Nucleus accumbens (tissue), 56 donors: ENCODE data around the gene OR52I1.

Experiments
- DNase-seq, 56 donors: peaks; one replicate each; lab custom pipeline; 2025; lab: John Stamatoyannopoulos, UW

OR52I1 gene, protein sequence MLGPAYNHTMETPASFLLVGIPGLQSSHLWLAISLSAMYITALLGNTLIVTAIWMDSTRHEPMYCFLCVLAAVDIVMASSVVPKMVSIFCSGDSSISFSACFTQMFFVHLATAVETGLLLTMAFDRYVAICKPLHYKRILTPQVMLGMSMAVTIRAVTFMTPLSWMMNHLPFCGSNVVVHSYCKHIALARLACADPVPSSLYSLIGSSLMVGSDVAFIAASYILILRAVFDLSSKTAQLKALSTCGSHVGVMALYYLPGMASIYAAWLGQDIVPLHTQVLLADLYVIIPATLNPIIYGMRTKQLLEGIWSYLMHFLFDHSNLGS

DNA sequence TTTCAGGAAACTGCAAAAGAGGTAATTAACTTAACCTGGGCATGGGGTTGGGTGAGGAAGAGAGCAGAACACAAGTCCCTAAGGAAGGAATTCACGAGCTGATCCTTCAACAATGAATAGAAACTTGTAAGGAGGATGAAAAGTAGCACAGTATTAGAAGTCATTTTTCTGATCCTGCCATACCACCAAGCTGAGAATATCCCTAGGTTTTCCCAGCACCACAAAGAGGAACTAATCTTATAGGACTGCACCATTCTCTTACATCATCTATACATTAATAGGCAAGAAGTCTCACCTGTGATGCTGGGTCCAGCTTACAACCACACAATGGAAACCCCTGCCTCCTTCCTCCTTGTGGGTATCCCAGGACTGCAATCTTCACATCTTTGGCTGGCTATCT lies at the start of gene OR52I1:
TSS of gene OR52I1 (plus strand) at position 301 of the 400 bp plus-strand sequence. CDS start at position 301, 0 bp downstream.
- no peak for DNase-seq

DNA sequence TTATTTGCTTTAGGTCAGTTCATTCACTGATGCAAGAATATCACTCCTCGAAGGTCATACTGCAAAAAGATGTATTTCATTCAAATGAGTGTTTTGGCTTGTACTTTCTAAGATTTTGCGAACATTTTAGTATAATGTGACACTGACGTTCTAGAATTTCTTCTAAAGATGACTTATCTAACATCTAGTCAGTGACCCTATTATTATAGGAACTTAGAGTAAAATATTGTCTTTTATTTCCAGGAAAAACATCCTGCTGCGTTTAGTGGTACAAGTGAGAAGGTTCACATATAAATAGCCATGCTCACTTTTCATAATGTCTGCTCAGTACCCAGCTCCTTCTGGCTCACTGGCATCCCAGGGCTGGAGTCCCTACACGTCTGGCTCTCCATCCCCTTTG lies 48.9 kb upstream of the OR52I1 start, which contains the start of gene OR52M1:
TSS of gene OR52M1 (plus strand) at position 301 of the 400 bp plus-strand sequence. CDS start at position 301, 0 bp downstream.
- DNase-seq: no peak

DNA sequence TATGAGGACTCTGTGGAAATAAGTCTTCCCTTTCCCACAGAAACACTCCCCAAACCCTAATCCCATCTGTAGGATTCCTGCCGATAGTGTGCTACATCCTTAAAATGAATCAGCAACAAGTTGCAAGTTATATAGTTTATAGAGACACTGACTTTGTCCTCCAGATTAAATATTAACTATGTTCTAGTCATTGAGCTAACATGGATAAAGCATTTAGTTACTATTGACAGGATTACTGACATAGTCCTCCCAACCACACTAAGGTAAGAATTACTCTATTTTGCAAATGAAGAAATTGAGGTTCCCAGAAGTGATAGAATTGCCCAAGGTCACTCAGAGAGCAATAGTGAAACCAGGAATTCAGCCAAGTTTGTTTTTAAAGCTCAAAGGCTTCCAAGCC lies 47.0 kb upstream of the OR52I1 start:
- no peak for DNase-seq

DNA sequence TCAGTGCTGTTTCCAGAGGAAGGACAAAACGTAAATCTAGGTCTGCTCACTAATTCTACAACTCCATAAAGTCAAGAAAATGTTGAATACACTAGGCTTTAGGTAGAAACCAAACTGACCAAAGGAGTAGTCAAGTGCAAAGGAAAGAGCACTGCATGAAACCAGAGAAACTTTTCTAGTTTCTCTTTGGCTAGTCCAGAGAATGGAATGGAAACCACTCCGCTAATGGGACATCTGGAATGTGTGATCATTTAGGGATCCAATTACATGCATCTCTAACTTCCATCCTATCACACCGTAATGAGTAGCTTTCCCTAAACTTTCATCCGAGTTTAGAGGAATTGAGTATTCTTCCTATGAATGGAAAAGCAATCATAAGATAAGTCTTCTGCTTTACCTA lies 46.4 kb upstream of the OR52I1 start:
- no peak for DNase-seq

DNA sequence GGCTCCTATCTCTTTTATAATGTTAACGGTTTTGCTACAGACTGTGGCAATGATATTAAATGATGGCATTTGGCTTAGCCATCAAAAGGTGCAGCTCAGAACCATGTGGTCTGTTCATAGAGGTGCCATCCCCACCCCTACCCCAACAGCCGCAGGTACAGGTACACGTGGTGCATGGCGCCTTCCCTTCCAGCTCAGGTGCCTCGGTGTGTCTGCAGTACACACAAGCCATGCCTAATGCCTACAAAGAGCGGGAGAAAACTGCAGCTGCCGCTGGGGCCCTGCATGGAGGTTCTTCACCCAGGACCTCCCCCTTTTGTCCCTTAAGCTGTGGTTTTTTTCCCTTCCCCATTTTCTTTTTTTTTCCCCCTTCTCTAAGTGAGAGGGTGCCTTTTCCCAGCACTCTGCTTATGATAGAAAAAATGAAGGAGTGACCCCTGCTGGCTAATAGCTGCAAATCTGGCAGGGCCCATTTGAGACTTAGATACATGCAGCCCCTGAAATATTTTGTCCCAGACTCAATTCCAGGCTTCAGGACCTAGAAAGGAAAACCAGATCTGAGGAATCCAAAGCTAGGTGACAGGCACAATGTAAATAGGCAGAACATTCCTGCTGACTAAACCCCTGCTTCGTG lies 42.4 kb upstream of the OR52I1 start:
- DNase-seq: peak in 1 of 56 donors; percentile 23

DNA sequence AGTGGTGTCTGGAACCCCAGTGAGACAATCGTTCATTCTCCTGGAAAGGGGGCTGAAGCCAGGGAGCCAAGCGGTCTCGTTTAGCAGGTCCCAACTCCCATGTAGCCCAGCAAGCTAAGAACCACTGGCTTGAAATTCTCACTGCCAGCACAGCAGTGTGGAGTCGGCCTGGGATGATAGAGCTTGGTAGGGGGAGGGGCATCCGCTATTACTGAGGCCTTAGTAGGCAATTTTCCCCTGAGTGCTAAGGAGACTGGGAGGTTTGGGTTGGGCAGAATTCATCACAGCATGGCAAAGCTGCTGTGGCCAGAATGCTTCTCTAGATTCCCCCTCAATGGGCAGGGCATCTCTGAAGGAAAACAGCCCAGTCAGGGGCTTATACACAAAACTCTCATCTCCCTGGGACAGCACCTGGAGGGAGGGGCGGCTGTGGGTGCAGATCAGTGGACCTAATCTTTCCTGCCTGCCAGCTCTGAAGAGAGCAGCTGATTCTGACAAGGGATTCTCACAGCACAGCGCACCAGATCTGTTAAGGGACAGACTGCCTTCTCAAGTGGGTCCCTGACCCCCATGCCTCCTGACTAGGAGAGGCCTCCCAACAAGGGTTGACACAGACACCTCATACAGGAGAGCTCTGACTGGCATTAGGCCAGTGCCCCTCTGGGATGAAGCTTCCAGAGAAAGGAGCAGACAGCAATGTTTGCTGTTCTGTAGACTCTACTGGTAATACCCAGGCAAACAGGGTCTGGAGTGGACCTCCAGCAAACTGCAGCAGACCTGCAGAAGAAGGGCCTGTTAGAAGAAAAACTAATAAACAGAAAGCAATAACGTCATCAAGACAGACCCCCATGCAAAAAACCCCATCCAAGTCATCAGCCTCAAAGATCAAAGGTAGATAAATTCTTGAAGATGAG lies 34.1 kb upstream of the OR52I1 start:
- no peak for DNase-seq

DNA sequence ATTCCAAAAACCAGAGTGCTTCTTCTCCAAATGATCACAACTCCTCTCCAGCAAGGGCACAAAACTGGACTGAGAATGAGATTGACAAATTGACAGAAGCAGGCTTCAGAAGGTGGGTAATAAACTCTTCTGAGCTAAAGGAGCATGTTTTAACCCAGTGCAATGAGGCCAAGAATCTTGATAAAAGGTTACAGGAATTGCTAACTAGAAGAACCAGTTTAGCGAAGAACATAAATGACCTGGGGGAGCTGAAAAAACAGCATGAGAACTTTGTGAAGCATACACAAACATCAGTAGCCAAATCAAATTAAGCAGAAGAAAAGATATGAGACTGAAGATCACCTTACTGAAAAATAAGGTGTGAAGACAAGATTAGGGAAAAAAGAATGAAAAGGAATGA lies 33.4 kb upstream of the OR52I1 start:
- DNase-seq: no peak

DNA sequence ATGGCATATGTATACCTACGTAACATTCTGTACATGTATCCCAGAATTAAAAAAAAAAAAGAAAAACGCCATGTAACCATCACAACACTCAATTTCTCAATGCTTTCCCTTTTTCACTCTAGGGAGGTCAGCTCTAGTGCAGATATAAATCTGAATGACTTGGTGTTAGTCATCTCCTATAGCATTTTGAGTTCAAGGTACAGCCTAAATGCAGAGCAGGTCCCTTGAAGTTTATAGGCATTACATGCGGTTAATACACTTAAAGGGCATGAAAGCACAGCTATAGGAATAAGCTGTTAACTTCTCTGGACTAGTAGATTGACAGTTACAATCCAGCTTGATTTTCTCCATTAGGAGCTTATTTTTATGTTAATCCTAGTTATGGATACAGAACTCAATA lies 28.5 kb upstream of the OR52I1 start:
- no peak for DNase-seq

DNA sequence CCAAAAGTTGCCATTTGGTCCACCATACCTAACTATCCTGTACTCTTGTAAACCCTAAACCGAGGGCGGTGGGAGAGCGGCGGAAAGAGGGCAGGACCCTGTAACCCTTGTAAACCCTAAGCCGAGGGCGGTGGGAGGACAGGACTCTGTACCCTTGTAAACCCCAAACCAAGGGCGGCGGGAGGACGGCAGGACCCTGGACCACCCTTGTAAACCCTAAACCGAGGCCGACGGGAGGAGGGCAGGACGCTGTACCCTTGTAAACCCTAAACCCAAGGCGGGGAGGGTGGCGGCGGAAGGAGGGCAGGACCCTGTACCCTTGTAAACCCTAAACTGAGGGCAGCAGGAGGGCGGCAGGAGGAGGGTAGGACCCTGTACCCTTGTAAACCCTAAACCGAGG lies 24.8 kb upstream of the OR52I1 start:
- DNase-seq: no peak

DNA sequence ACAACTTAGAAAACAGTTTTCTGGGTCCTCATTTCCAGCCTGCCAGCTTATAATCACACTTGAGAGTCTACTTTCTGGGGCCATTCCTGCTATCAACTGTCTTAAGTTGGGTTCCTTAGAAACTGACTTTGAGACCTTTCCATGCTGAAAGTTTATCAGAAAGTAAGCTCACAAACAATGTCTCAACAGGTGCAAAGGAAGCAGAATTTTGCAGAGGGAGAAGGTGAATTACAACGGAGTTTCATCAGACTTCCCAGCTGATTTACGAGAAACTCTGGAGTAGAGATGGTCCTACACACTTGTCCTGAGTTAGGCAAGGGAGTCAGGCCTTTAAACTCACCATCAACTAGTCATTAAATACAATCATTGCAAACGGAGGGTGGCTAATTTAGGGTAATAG lies 17.0 kb upstream of the OR52I1 start:
- DNase-seq: no peak

DNA sequence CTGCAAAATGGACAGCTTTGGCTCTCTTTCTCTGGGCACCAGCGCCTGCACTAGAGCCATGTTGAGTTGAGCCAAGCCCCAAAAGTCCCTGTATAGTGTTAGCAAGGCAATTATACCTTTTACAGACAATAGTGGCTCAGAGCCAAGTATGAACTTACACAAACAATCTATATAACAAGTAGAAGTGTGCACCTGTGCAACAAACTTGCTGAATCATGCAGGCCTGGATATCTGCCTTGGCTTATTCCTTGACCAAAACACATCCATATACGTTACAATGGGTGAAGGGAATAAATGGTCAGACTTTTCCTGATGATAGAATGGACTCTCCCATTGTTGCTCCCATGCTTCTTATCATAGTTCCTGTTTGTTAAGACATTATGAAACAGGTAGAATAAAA lies 16.1 kb upstream of the OR52I1 start:
- no peak for DNase-seq

DNA sequence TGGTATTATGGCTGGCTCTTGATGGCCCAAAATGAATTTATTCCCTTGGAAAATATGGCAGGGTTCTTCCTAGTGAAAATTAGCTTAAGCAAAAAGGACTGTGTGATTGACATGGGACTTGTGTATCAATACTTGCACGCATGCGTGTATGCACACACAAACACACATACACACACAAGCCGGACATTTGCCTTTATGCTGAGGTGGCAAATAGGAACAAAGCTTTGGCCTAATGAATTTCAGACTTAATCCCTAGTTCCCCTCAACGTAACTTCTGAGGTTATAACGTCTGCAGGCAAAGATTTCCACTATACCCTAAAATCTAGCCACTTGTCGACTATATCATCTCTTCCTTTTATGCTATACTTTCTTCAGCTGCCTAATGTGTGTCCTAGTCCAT lies 15.2 kb upstream of the OR52I1 start:
- DNase-seq: no peak

DNA sequence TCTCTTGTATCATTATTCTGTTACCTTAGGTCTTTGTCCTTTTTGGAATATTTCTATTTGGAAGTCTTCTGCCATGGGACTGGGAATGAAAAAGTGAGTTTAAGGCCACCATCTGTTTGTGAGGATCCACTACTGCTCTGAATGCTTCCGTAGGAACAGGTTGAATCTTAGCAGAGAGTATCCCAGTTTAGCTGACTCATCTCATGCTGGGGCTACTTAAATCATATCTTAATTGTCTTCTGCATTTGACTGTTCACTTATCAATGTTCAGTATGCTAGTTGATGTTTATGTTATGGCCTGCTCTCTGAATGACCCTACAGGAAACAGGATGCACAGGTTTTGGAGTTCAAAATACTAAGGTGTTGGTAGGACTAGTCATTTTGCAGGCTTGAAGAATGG lies 13.7 kb upstream of the OR52I1 start:
- no peak for DNase-seq

DNA sequence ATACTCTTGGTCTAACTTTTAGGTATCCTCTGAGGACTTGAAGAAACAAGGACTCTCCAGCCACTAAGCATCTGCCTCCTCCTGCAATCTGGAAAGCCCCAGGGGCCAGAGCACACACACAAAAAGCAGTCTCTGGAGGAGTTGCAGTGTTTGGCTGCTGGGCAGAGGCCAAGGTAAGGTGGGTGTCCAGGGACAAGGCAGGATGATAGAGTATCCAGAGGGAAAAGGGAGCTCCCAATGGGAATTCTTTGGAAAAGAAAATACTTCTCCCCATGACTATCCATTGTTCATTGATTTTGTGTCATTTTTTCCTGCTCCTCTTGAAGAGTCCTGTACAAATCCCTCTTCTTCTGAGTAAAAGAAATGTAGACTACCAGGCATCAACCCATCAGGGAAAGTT lies 12.4 kb upstream of the OR52I1 start, which contains the start of gene OR52I2:
TSS of gene OR52I2 (plus strand) at position 301 of the 400 bp plus-strand sequence.
- no peak for DNase-seq

DNA sequence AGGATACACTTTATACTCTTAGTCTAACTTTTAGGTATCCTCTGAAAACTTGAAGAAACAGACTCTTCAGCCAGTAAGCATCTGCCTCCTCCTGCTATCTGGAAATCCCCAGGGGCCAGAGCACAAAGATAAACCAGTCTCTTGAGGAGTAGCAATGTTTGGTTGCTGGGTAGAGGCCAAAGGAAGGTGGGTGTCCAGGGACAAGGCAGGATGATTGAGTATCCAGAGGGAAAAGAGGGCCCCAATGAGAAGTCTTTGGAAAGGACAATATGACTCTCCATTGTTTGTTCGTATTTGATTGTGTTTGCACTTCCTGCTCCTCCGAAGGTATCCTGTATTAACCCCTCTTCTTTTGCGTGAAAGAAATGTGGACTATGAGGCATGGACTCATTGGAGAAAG lies 4.8 kb upstream of the OR52I1 start:
- DNase-seq: no peak

DNA sequence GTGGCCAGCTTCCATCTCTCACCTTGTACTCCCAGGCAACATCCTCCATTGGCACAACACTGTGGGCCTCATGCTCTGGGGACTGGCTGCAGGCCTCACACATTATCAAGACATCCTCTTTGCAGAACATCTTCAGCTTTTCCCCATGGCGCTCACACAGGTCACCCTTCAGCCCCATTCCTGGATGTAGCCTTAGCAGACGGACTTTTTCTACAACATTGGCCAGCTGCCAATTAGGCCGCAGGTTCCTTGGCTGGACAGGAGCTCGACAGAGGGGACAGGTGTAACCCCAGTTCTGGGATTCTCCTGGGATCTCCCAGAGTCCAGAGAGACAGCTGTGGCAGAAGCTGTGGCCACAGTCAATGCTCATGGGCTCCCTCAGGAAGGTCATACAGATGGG lies 11.2 kb downstream of the OR52I1 start:
- DNase-seq: no peak

DNA sequence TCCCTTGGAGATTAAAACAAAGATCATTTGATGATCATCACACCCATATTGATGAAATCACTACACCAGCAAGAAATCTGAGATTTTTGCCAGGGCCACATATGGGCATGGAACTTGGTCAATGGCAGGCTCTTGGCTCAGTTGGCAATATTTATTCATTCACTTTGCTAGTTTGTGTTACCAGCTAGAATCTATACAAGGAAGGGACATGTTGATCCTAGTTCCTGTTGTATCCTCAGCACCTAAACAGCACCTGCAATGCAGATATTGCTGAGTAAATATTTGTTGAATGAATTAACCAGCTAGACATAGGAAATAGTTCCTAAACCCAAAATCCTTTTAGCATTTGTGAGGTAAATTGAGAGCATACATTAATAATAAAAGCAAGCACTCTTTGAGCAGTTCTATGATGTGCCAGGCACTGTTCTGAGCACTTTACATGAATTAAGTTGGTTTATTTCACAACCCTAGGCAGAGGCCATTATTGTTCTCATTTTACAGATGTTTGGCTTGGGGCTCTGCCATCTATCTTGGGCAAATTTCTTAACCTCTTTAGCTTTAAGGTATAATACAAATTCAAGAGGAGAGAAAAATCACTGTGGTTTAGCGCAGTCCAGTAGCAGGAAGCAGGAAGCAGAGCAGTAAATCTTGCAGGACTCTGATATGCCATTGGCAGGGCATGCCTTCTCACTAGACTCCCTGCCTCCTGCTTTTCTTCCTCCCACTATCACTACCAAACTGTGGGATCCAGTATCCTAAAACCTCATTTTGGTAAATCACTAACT lies 12.6 kb downstream of the OR52I1 start:
- no peak for DNase-seq

DNA sequence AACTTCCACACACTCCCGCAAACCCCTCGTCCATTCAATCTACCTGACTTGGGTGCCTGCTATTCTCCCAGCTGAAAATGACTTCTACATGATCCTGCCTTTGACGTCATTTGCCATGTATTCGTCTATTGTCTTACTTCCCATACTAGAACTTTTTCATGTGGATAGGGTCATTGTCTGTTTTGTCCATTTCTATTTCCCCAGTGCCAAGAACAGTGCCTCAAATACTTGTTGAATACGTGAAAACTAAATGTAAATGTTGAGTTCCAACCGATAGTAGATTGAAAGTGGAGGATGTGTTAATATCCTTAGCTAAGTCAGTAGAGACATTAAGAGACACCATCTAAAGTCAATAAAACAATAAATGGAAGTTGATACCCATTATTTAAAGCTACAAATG lies 13.3 kb downstream of the OR52I1 start:
- no peak for DNase-seq

DNA sequence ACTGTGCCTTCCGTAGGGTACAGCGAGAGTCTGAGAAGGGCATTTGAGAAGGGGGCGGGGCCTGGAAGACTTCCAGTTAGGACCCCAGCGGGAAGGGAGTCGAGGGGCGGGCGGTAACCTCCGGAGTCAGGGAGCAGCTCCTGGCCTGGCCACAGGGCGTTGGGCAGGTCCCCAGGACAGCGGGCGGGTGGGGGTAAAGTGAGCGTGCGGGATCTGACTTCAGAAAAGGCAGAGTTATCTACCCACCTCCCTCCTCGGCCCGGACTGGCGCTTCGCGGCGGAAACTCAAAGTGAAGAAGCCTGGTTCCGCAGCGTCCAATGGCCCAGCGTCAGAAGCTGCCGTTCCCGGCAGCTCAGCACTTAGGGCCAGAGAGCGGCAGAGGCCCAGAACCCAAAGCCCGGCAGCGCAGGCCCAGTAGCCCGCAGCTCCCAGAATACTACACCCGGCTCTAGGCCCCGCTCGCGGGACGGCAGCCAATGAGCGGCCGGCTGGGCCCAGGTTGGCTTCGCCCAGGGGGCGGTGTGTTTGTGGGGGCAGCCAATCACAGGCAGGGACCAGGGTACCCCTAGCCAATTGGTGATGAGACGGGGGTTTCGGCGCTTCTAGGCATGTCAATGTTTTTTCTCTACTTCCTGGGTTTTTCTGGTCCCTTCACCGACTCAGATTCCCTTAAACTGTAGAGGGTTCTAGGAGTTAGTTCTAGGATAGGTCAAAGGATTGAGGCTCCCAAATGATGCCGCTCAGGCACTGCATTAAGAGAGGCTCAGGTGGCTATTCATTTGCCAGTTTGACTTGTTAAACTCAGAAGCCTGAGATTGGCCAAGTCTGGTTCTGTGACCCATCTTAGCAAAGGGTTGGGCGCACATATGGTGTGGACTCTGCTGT lies 14.2 kb downstream of the OR52I1 start, which contains the start of gene TRIM68:
TSS of gene TRIM68 (minus strand) at position 451 of the 886 bp plus-strand sequence. CDS start 2,727 bp downstream, outside the sequence.
- DNase-seq: peak; percentile 46 to 98 (median 94)
